SU-DHL-6 (cell line): Measurements from ENCODE around the gene ZFP1.
A peak's percentile ranks its signal among the peaks of the same experiment; 100 is the strongest.

Experiments used
- H2AFZ ChIP-seq: fragments of 200-600 bp; sonication (generic); 2 replicates; pipeline ENCODE4 v1.6.1; 2014; ENCODE audit warnings: low read depth, mild to moderate bottlenecking, moderate library complexity, mixed read lengths, antibody characterized with exemption, low read length; ENCODE audit not compliant: severe bottlenecking
- H3F3A ChIP-seq: fragments of 200-600 bp; shearing (Covaris generic); 2 replicates; pipeline ENCODE4 v1.6.0; 2016; ENCODE audit warnings: antibody characterized with exemption, mild to moderate bottlenecking; ENCODE audit not compliant: insufficient read depth
- H3K27ac ChIP-seq: fragments of 200-600 bp; sonication (generic); 2 replicates; pipeline ENCODE4 v1.5.1; 2016; ENCODE audit warnings: low read depth, mild to moderate bottlenecking, low read length, moderate library complexity, mixed read lengths
- H3K27me3 ChIP-seq: fragments of 200-600 bp; sonication (generic), shearing (Covaris generic); 2 replicates; pipeline ENCODE4 v1.6.0; 2014; ENCODE audit warnings: mild to moderate bottlenecking, low read length
- H3K36me3 ChIP-seq: fragments of 200-600 bp; sonication (generic); 2 replicates; pipeline ENCODE4 v1.6.1; 2014; ENCODE audit warnings: mild to moderate bottlenecking, low read length, mixed read lengths
- H3K4me2 ChIP-seq: fragments of 300-600, 200-600 bp; shearing (Covaris generic), sonication (generic); 2 replicates; pipeline ENCODE4 v1.6.0; 2014; ENCODE audit warnings: low read length, low read depth, mild to moderate bottlenecking; ENCODE audit not compliant: poor library complexity, severe bottlenecking
- H3K4me3 ChIP-seq: fragments of 200-600 bp; sonication (generic); 2 replicates; pipeline ENCODE4 v1.5.1; 2014; ENCODE audit warnings: antibody characterized with exemption, low read length, mild to moderate bottlenecking, mixed read lengths; ENCODE audit not compliant: insufficient read depth, poor library complexity, severe bottlenecking
- H3K79me2 ChIP-seq: fragments of 200-600 bp; sonication (generic); 2 replicates; pipeline ENCODE4 v1.6.1; 2014; ENCODE audit warnings: mild to moderate bottlenecking, low read length, moderate library complexity; ENCODE audit not compliant: insufficient read depth
- H3K9ac ChIP-seq: fragments of 200-600 bp; sonication (generic); 2 replicates; pipeline ENCODE4 v1.7.0; 2014; ENCODE audit warnings: mild to moderate bottlenecking, low read length
- H3K9me2 ChIP-seq: fragments of 200-600 bp; sonication (generic); replicated peaks from 2 replicates; pipeline ENCODE4 v1.6.1; 2014; ENCODE audit warnings: low read length; ENCODE audit not compliant: insufficient read depth
- H3K9me3 ChIP-seq: fragments of 200-600 bp; sonication (generic); 2 replicates; pipeline ENCODE4 v1.6.1; 2014; ENCODE audit warnings: low read length, mixed read lengths; ENCODE audit not compliant: insufficient read depth
- H4K20me1 ChIP-seq: fragments of 200-600 bp; sonication (generic); 2 replicates; pipeline ENCODE4 v1.6.1; 2014; ENCODE audit warnings: low read depth, mild to moderate bottlenecking, antibody characterized with exemption, low read length, moderate library complexity, mixed read lengths
- EZH2phosphoT487 ChIP-seq: fragments of 200-600 bp; sonication (generic), shearing (Covaris generic); conservative IDR thresholded peaks from 2 replicates; pipeline ENCODE4 v1.6.1; 2018; ENCODE audit warnings: mild to moderate bottlenecking, antibody characterized with exemption, low read length, moderate library complexity, mixed read lengths
- TF ChIP-seq, protein P1 (sequence below): fragments of 200-600 bp; sonication (generic); IDR thresholded peaks from one replicate; pipeline ENCODE4 v1.5.1; 2017; ENCODE audit warnings: antibody characterized with exemption, mild to moderate bottlenecking, low read length, moderate library complexity; ENCODE audit not compliant: insufficient read depth, poor library complexity, severe bottlenecking

The ZFP1 gene

DNA sequence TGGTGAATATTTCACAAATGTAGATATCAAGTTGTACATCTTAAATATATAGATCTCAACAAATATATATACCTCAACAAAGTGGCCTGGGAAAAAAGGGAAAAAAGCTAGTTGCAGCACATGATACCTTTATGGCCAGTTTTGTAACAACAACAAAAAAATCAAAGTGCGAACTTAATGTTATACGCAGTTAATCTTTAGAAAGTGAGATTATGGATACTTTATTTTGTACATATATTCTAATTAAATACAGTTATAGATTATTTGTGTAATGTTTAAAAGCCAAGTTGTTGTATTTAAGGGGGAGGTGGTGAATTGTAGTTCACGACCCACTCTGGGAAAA lies 385 bp upstream of the ZFP1 start:
- Histone ChIP-seq H3K27me3 (no peaks in the 10 kb centered on the region), H3K9me2 (no peaks in the 10 kb centered on the region), H3K9ac (peak overlapping the region; percentile 96; the same call in 1 of the 2 replicates), H3K36me3 (peaks cover 26% of the 10 kb centered on the region), H3F3A (no peaks in the 10 kb centered on the region), H3K9me3 (peaks cover 16% of the 10 kb centered on the region; the same call in 1 of the 2 replicates), H2AFZ (peak overlapping the region; percentile 72), H3K27ac (0 out of 2 replicates have a peak overlapping the region, but pooled peaks have one; percentile 85), H3K4me2 (peak overlapping the region; percentile 61), H3K79me2 (peaks cover 41% of the 10 kb centered on the region), H4K20me1 (no peaks in the 10 kb centered on the region), H3K4me3 (peak overlapping the region; percentile 99)
- TF ChIP-seq EZH2phosphoT487 = no peak
- TF ChIP-seq, protein P1, sequence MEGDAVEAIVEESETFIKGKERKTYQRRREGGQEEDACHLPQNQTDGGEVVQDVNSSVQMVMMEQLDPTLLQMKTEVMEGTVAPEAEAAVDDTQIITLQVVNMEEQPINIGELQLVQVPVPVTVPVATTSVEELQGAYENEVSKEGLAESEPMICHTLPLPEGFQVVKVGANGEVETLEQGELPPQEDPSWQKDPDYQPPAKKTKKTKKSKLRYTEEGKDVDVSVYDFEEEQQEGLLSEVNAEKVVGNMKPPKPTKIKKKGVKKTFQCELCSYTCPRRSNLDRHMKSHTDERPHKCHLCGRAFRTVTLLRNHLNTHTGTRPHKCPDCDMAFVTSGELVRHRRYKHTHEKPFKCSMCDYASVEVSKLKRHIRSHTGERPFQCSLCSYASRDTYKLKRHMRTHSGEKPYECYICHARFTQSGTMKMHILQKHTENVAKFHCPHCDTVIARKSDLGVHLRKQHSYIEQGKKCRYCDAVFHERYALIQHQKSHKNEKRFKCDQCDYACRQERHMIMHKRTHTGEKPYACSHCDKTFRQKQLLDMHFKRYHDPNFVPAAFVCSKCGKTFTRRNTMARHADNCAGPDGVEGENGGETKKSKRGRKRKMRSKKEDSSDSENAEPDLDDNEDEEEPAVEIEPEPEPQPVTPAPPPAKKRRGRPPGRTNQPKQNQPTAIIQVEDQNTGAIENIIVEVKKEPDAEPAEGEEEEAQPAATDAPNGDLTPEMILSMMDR = no peak

DNA sequence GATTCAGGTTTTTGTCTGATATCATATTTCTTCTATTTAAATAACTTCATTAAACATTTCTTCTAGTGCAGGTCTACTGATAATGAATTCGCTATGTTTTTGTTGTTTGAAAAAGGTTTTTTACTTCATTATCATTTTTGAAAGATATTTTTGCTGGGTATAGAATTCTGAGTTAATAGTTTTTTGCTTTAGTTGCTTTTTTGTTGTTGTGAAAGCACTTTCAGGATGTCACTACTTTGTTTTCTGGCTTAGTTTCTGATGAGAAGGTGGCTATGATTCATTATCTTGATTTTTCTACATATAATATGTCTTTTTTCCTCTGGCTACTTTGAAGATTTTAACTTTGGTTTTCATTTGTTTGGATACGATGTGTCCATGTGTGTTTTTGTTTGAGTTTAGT lies 3.5 kb downstream of the ZFP1 start:
- no peak overlapping the region for H3K4me3 ChIP-seq
- H3K9me2 ChIP-seq = no peaks in the 10 kb centered on the region
- no peaks in the 10 kb centered on the region for H3F3A ChIP-seq
- H4K20me1 ChIP-seq = no peaks in the 10 kb centered on the region
- H3K9me3 ChIP-seq = peaks cover 20% of the 10 kb centered on the region; the same call in 1 of the 2 replicates
- peaks cover 37% of the 10 kb centered on the region for H3K36me3 ChIP-seq
- no peaks in the 10 kb centered on the region for H3K27me3 ChIP-seq
- H3K4me2 ChIP-seq = no peak overlapping the region
- no peak overlapping the region for H2AFZ ChIP-seq
- peaks cover 66% of the 10 kb centered on the region for H3K79me2 ChIP-seq
- TF ChIP-seq, protein P1 = no peak
- TF ChIP-seq EZH2phosphoT487 = no peak
- no peak overlapping the region for H3K27ac ChIP-seq
- H3K9ac ChIP-seq = no peak overlapping the region

DNA sequence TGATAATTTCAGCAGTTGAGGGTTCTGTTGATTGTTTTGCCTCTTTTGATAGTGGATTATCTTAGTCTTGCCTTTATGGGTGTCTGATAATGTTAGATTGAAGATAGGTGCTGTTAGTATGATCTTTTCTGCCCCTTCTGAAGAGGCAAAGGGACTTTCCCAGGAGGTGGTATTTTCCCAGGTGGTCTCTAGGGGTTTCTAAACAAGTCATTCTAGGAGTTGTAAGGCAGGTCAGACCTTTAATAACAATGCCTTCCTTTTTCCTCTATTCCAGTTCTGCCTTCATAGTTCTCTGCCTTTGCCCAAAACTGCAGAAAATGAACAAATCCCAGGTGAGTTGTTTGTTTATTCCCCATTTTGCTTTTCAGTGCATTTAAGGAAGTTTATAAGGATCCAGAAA lies 4.3 kb downstream of the ZFP1 start:
- TF ChIP-seq, protein P1 = no peak
- TF ChIP-seq EZH2phosphoT487 = no peak
- Histone ChIP-seq H3K9me3 (peaks cover 20% of the 10 kb centered on the region; the same call in 1 of the 2 replicates), H3K36me3 (peaks cover 37% of the 10 kb centered on the region), H3K27me3 (no peaks in the 10 kb centered on the region), H3K27ac (no peak overlapping the region), H2AFZ (no peak overlapping the region), H3K4me3 (no peak overlapping the region), H3K79me2 (peaks cover 70% of the 10 kb centered on the region), H4K20me1 (no peaks in the 10 kb centered on the region), H3K9me2 (no peaks in the 10 kb centered on the region), H3K9ac (no peak overlapping the region), H3F3A (no peaks in the 10 kb centered on the region), H3K4me2 (no peak overlapping the region)
